Panc1 (cell line): ENCODE measurements around the gene HDAC7. TPM values are rescaled to one million over a fixed set of nuclear protein-coding genes. Genes with fewer than 3 reads are reported as not detected.

Source experiments
- ATAC-seq: fragments of 200-7000 bp; cut with Tn5 transposase; 2 replicates; pipeline ENCODE4 v1.9.1; 2020; ENCODE audit warnings: mild to moderate bottlenecking, moderate library complexity
- BruUV-seq: library from RNA; stranded (reverse); fragments of 400-500 nt; replicated peaks from 2 replicates; lab custom pipeline; 2021; lab: Mats Ljungman, UMichigan
- CTCF ChIA-PET: fragments of 300-600 bp; sonication (Branson Sonifier 250); formaldehyde crosslinking; loops from one replicate; lab custom pipeline; 2022; ENCODE audit warnings: antibody characterized with exemption; lab: Charles Lee
- POLR2A ChIA-PET: fragments of 300-600 bp; sonication (Branson Sonifier 250); formaldehyde crosslinking; loops from one replicate; lab custom pipeline; 2022; ENCODE audit warnings: antibody characterized with exemption; lab: Charles Lee
- DNase-seq: peaks from one replicate; pipeline ENCODE4 v3.0.0-alpha.2; 2010; ENCODE audit warnings: low read depth, low spot score
- H3K27ac ChIP-seq: 2 replicates; pipeline ENCODE4 v1.5.1; 2011; ENCODE audit warnings: mild to moderate bottlenecking, low read length, inconsistent platforms
- H3K27me3 ChIP-seq: fragments of 200-500 bp; sonication (Bioruptor generic); 2 replicates; pipeline ENCODE4 v1.6.0; 2014; ENCODE audit warnings: low read length, inconsistent platforms; ENCODE audit not compliant: control insufficient read depth, insufficient read depth
- H3K36me3 ChIP-seq: fragments of 200-500 bp; sonication (Bioruptor generic); 2 replicates; pipeline ENCODE4 v1.5.1; 2014; ENCODE audit warnings: inconsistent platforms, mild to moderate bottlenecking, low read length, moderate library complexity; ENCODE audit not compliant: control insufficient read depth, insufficient read depth
- H3K4me1 ChIP-seq: 2 replicates; pipeline ENCODE4 v1.5.1; 2011; ENCODE audit warnings: inconsistent platforms, mild to moderate bottlenecking, low read length, moderate library complexity; ENCODE audit not compliant: control insufficient read depth, insufficient read depth
- H3K4me3 ChIP-seq, 2 experiments: 2 replicates each; pipeline ENCODE4 v1.5.1; 2011 to 2012; ENCODE audit warnings: low read depth in 2 of 2, low read length in 2 of 2, mild to moderate bottlenecking in 2 of 2, inconsistent platforms in 1 of 2, moderate library complexity in 1 of 2
- H3K9me3 ChIP-seq: fragments of 200-500 bp; sonication (Bioruptor generic); 2 replicates; pipeline ENCODE4 v1.5.1; 2014; ENCODE audit warnings: low read depth, mild to moderate bottlenecking, inconsistent platforms, low read length, moderate library complexity; ENCODE audit not compliant: control insufficient read depth, insufficient read depth
- POLR2AphosphoS5 ChIP-seq: IDR thresholded peaks from 2 replicates; pipeline ENCODE4 v1.6.1; 2012; ENCODE audit warnings: mild to moderate bottlenecking, low read depth, low read length, moderate library complexity
- SIN3A ChIP-seq: IDR thresholded peaks from 2 replicates; pipeline ENCODE4 v1.6.1; 2012; ENCODE audit warnings: low read depth, mild to moderate bottlenecking, low read length, moderate library complexity, borderline replicate concordance; ENCODE audit not compliant: insufficient read depth
- TCF7L2 ChIP-seq: IDR thresholded peaks from 2 replicates; pipeline ENCODE4 v1.6.1; 2011; ENCODE audit warnings: mild to moderate bottlenecking, low read depth, low read length, inconsistent platforms
- in situ Hi-C: cut with HindIII; loops from 2 replicates; pipeline ENCODE4 v1.10.0; 2016; ENCODE audit warnings: low sequenced_read_pairs, low pct_unique_long_range_greater_than_20kb
- intact Hi-C: fragments of 100-400 bp; cut with micrococcal nuclease; formaldehyde crosslinking; loops from one replicate; pipeline ENCODE4 v1.10.0; 2022; ENCODE audit not compliant: unreplicated experiment
- total RNA-seq: library from RNA; stranded (reverse); gene quantifications from one replicate; pipeline ENCODE4 v1.2.1, GENCODE V29; 2021; ENCODE audit not compliant: unreplicated experiment
- TF ChIP-seq, protein P1 (sequence below): fragments of 450-650 bp; IDR thresholded peaks from 2 replicates; pipeline ENCODE4 v1.5.1; 2017; ENCODE audit warnings: mild to moderate bottlenecking
- TF ChIP-seq, protein P2 (sequence below), 2 experiments: IDR thresholded peaks; 2 replicates each; pipeline ENCODE4 v1.6.1; 2011 to 2012; ENCODE audit warnings: low read depth in 2 of 2, control low read depth in 1 of 2, low read length in 1 of 2, mild to moderate bottlenecking in 1 of 2, moderate library complexity in 1 of 2; ENCODE audit not compliant: insufficient read depth in 1 of 2

HDAC7 gene
- total RNA-seq, 1 experiment from 2014 or later = 84.2 TPM

DNA sequence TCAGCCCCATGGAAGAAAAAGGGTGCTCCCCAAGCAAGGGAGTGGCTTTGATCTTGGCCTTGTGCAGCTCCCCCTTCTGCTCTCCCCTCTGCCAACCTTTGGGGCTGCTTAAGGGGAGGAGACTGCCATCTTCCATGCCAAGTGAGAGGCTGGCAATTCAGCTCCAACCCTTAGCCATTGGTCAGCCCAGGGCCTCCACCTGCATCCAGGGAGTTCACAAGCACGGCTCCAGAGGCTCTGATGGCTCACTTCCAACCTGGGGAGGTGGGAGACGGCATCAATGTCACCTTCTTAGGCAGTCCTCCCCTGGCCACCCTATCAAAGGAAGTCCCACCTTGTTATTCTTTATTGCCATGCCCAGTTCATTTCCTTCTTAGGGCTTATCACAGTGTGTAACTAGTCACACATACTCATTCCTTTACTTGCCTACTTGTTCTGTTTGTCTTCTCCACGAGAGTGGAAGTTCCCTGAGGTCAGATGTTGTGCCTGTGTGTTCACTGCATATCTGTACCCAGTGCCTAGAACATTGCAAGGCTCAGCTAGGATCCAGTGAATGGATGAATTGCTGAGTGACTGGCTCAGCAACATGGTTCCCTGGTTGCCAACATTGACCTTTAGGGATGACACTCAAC is 5.0 kb downstream of the HDAC7 start:
- CTCF ChIA-PET = interaction anchor here (3.3 kb wide), 1 partner anchor 23 kb away, joined by 16 read pairs; no protein-coding TSS in a partner anchor
- in situ Hi-C loops = no loop called here
- POLR2A ChIA-PET = no interaction called here
- ATAC-seq (no peak), DNase-seq (no peak)
- Histone ChIP-seq H3K4me1 (peaks cover 77% of the 10 kb centered on the region), H3K27me3 (no peaks in the 10 kb centered on the region), H3K9me3 (no peaks in the 10 kb centered on the region), H3K4me3 (no peak overlapping the region), H3K27ac (peak overlapping the region; percentile 88), H3K36me3 (peaks cover 2% of the 10 kb centered on the region; the same call in 1 of the 2 replicates)
- no peak for TF ChIP-seq SIN3A
- TF ChIP-seq POLR2AphosphoS5 = no peak
- no peak for TF ChIP-seq TCF7L2
- TF ChIP-seq, protein P1, sequence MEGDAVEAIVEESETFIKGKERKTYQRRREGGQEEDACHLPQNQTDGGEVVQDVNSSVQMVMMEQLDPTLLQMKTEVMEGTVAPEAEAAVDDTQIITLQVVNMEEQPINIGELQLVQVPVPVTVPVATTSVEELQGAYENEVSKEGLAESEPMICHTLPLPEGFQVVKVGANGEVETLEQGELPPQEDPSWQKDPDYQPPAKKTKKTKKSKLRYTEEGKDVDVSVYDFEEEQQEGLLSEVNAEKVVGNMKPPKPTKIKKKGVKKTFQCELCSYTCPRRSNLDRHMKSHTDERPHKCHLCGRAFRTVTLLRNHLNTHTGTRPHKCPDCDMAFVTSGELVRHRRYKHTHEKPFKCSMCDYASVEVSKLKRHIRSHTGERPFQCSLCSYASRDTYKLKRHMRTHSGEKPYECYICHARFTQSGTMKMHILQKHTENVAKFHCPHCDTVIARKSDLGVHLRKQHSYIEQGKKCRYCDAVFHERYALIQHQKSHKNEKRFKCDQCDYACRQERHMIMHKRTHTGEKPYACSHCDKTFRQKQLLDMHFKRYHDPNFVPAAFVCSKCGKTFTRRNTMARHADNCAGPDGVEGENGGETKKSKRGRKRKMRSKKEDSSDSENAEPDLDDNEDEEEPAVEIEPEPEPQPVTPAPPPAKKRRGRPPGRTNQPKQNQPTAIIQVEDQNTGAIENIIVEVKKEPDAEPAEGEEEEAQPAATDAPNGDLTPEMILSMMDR = no peak
- TF ChIP-seq, protein P2, sequence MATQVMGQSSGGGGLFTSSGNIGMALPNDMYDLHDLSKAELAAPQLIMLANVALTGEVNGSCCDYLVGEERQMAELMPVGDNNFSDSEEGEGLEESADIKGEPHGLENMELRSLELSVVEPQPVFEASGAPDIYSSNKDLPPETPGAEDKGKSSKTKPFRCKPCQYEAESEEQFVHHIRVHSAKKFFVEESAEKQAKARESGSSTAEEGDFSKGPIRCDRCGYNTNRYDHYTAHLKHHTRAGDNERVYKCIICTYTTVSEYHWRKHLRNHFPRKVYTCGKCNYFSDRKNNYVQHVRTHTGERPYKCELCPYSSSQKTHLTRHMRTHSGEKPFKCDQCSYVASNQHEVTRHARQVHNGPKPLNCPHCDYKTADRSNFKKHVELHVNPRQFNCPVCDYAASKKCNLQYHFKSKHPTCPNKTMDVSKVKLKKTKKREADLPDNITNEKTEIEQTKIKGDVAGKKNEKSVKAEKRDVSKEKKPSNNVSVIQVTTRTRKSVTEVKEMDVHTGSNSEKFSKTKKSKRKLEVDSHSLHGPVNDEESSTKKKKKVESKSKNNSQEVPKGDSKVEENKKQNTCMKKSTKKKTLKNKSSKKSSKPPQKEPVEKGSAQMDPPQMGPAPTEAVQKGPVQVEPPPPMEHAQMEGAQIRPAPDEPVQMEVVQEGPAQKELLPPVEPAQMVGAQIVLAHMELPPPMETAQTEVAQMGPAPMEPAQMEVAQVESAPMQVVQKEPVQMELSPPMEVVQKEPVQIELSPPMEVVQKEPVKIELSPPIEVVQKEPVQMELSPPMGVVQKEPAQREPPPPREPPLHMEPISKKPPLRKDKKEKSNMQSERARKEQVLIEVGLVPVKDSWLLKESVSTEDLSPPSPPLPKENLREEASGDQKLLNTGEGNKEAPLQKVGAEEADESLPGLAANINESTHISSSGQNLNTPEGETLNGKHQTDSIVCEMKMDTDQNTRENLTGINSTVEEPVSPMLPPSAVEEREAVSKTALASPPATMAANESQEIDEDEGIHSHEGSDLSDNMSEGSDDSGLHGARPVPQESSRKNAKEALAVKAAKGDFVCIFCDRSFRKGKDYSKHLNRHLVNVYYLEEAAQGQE (IDR thresholded peaks at IDR 0.05; ENCODE audit: insufficient read depth in 1 of 2, low read depth in 2 of 2, low read length in 1 of 2) = no peak
- no TSS peak for BruUV-seq
- intact Hi-C loops = no loop called here

DNA sequence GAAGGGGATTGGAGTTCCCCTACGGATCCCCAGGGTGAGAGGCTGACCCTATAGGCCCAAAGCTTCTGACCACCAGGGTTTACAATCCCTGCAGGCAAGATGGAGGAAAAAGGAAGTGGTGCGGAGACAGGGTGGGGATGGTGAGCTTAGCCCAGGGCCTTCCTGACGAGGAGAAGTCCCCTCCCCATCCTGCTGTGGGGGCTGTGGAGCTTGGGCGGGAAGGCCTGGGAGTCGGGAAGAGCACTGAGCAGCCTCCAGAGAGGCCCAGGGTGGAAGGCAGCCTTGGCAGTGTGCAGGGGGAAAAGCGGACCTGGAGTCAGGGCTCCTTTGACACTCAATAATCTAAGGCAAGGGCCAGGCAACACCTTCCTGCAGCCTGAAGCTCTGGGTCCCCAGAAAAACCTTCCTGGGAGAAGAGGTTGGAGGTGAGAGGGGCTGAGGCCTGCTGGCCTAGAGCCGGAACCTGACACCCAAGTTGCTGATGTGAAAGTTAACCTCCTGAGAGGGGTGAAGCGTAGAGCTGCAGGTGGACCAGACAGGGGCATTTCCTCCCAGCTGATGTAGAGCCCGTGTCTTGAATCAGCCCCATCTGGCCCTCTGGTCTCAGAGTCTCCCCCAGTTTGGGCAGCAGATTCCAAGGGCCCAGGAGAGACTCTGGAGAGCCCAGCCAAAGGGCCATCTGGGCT is 6.0 kb downstream of the HDAC7 start:
- DNase-seq (no peak), ATAC-seq (peak; percentile 47)
- no peak for TF ChIP-seq POLR2AphosphoS5
- TF ChIP-seq TCF7L2 = no peak
- TF ChIP-seq, protein P2 (IDR thresholded peaks at IDR 0.05; ENCODE audit: insufficient read depth in 1 of 2, low read depth in 2 of 2, low read length in 1 of 2) = no peak
- no peak for TF ChIP-seq SIN3A
- TF ChIP-seq, protein P1 = no peak
- Histone ChIP-seq H3K36me3 (peaks cover 2% of the 10 kb centered on the region; the same call in 1 of the 2 replicates), H3K9me3 (no peaks in the 10 kb centered on the region), H3K27me3 (no peaks in the 10 kb centered on the region), H3K4me1 (peaks cover 86% of the 10 kb centered on the region), H3K27ac (peak overlapping the region; percentile 88), H3K4me3 (peak overlapping the region; percentile 27 to 51)
- CTCF ChIA-PET = interaction anchor here (0.7 to 3.3 kb wide), 4 partner anchors 12 to 46 kb away, joined by 3 to 16 read pairs (median 3); no protein-coding TSS in a partner anchor
- in situ Hi-C loops = no loop called here
- intact Hi-C loops = no loop called here
- no TSS peak for BruUV-seq
- POLR2A ChIA-PET = no interaction called here
